GM18909 (cell line): ENCODE results near the gene VAV1.
"Not testable (repeated sequence)": the region's sequence is repeated elsewhere in the genome, so short reads cannot be mapped to it uniquely, and the experiment has no call there.

Experiments used
- ATAC-seq: cut with Tn5 transposase; IDR thresholded peaks from one replicate; pipeline ENCODE4 v1.9.1; 2021; ENCODE audit warnings: mild to moderate bottlenecking; ENCODE audit not compliant: unreplicated experiment, poor library complexity

VAV1 gene

DNA sequence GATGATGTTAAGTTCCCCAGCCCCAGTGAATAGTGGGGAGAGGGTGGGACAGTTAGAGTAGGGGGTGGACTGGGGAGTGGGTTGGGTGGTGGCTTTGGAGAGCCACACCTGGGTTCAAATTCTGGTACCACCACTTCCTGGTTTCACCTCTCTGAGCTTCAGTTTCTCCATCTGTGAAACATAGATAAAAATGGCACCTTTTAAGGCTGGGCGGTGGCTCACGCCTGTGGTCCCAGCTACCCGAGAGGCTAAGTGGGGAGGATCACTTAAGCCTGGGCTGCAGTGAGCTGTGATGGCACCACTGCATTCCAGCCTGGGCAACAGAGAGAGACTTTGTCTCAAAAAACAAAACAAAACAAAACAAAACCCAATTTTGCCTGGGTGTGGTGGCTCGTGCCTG lies 5.9 kb downstream of the VAV1 start:
- no peak for ATAC-seq

DNA sequence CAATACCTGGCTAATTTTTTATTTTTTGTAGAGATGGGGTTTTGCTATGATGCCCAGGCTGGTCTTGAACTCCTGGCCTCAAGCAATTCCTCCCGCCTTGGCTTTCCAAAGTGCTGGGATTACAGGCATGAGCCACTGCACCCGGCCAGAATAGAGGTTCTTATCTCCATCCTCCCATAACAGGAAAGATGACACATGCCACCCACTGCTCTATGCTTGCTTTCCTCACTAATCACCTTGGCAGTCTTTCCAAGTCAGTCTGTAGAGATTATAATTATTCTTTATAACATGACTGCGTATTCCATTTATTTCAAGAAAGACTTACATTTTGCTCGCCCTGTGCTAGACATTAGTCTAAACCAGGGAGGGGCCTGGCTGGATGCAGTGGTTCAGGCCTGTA lies 6.7 kb downstream of the VAV1 start:
- ATAC-seq = no peak

DNA sequence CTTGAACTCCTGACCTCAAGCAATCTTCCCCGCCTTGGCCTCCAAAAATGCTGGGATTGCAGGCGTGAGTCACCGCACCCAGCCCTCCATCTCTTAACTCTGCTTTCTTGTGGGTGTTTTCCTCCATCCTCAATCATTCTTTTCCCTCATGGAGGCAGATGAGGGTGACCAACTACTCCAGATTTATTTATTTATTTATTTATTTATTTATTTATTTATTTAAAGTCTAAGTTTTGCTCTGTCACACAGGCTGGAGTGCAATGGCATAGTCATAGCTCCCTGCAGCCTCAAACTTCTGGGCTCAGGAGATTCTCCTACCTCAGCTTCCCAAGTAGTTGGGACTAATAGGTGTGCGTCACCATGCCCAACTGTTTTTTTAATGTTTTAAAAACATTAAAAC lies 14.9 kb downstream of the VAV1 start:
- ATAC-seq = no peak

DNA sequence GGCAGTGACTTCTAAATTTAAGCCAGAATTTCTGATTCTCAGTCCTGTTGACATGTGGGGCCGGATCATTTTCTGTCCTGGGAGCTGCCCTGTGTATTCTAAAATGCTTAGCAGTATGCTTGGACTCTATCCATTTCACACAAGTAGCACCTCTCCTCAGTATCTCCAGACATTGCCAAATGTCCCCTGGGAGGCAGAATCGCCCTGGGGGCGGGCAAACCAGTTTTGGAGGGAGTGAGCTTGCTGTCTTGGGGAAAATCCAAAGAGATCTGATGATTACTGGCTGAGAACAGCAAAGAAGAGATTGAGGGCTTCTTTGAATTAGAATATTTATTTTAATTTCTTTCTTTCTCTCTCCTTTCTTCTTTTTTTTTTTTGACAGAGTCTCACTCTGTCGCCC lies 16.4 kb downstream of the VAV1 start:
- ATAC-seq = no peak

DNA sequence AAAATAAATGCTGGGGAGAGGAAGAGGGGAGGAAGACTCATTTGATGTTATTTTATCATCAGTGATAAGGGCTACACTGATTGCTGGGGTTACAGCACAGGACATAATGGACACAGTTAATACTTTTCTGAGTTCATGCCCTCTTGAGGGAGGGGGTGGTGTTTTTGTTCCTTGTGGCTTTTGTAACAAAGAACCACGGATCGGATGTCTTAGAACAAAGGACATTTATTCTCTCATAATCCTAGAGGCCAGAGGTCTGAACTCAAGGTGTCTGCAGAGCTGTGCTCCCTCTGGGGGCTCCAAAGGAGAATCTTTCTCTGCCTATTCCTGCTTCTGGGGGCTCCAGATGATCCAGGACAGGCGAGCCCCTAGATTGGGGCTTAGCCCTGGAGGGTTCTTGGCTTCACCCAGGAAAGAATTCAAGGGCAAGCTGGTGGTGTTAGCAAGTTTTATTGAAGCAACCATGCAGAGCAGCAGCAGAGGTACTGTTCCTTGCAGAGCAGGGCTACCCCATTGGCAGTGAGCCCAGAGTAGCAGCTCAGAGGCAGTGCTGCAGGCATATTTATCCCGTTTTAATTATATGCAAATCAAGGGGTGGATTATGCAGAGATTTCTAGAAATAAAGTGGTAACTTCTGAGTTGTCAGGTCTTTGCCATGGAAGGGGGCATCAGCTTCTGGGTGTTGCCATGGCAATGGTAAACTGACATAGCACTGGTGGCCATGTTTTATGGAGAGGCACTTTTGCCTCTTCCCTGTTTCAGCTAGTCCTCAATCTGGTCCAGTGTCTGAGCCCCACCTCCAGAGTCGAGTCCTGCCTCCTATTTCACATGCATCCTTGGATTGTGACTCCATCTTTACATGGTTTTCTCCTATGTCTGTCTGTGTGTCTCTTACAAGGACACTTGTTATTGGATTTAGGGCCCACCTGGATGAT lies 18.0 kb downstream of the VAV1 start:
- ATAC-seq = no peak

DNA sequence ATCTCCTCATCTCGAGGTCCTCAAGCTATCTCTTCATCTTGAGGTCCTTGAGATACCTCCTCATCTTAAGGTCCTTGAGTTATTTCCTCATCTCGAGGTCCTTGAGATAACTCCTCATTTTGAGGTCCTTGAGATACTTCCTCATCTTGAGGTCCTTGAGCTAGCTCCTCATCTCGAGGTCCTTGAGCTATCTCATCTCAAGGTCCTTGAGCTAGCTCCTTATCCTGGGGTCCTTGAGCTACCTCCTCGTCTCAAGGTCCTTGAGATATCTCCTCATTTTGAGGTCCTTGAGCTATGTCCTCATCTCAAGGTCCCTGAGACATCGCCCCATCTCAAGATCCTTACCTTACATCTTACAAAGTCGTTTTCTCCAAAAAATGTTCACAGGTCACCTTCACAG lies 18.7 kb downstream of the VAV1 start:
- ATAC-seq = no peak

DNA sequence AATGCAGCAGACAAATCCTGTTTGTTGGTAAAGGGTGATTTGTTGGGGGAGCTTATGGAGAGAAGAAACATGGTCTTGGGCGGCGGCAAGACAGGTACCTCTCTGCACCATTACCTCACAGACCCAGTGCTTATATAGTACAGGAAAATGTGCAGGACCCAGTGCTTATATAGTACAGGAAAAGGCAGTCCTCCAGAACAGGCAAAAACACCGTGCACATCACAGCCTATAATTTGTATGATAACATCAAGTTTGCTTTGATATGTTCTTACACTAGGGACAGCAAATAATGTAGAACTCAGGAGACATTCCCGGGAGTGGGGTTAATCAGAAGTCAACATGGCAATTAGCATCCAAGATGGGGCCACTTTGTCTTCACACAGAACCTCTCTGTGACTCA lies 20.9 kb downstream of the VAV1 start:
- no peak for ATAC-seq

DNA sequence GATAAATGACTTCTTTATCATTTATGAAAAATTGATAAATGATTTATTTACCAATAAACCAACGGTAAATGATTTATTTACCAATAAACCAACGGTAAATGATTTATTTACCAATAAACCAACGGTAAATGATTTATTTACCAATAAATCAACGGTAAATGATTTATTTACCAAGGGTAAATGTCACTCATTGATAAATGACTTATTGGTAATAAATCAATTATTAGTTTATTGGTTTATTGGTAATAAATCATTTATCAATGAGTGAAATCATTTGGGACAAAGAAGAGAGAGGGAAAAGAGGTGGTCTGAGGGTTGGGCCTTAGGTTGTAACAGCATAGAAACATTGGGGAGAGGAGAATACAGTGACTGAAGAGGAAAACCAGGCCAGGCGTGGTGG lies 21.5 kb downstream of the VAV1 start:
- ATAC-seq = no peak

DNA sequence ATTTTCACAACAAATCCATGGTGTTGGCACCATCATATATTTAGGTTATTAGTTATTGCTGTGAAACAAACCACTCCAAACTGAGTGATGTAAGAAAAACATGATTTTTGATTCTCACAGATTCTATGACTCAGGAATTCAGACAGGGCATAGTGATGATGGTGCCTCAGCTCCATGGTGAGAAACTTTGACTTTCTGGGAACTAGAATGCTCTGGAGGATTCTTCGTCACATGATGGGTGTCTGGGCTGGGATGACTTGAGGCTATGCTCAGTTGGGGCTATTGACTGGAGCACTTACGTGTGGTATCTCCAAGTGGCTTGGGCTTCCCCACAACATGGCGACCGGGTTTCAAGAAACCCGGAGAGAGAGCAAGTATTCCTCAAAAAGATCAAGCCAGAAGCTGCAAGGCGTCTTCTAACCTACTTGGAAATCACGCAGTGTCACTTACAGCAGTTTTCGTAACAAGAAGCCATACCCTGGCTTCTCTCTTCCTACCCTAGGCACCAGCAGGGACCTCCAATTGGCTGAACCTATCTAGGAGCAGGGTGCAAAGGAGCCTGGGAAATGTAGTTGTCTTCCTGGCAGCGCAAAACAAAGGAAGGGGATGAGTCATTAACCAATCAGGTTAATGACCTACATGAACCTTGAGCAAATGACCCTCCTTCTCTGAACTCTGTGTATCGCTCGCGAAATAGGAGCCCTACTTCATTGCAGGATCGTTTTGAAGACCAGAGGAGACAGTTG lies 22.4 kb downstream of the VAV1 start:
- ATAC-seq = no peak

DNA sequence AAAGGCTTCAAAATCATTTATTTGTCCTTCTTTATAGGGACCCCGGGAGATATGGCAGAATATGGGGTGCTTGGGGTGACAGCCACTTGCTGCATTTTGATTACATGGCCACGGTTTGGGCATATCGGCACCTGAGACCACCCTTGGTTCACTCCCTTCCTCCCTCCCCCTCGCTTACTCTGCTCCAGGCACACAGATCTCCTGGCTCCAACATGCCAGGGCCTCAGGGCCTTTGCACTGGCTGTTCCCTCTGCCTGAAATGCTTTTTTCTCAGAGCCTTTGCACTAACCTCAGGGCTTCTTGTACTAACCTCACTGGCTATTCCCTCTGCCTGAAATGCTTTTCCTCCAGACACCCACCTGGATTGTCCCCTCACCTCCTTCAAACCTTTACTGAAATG lies 23.8 kb downstream of the VAV1 start:
- no peak for ATAC-seq

DNA sequence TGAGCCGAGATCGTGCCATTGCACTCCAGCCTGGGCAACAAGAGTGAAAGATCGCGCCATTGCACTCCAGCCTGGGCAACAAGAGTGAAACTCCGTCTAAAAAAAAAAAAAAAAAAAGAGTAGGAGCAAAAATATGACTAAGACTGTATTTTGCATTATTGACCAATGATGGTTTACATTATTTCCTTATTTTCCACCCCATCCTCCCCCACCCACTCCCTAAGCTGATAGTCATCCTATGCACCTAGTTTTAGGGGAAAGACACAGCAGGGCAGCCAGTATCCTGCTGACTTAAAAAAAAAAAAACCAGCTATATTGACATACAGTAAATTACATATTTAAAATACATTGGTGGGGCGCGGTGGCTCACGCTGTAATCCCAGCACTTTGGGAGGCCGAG lies 25.1 kb downstream of the VAV1 start:
- no peak for ATAC-seq

DNA sequence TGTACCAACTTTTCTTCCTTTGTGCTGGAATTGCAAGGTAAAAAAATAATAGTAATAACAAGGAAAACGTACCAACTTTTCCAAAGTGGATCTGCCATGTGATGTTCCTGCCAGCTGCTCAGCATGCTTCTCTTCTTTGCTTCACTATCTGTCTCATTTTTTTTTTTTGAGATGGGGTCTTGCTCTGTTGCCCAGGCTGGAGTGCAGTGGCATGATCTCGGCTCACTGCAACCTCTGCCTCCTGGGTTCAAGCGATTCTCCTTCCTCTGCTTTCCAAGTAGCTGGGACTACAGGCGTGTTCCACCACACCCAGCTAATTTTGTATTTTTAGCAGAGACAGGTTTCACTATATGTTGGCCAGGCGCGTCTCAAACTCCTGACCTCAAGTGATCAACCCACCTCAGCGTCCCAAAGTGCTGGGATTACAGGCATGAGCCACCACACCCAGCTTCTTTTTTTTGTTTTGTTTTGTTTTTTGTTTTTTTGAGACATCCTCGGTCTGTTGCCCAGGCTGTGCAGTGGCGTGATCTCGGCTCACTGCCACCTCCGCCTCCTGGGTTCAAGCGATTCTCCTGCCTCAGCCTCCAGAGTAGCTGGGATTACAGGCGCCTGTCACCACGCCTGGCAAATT lies 27.8 kb downstream of the VAV1 start:
- not testable (repeated sequence) for ATAC-seq

DNA sequence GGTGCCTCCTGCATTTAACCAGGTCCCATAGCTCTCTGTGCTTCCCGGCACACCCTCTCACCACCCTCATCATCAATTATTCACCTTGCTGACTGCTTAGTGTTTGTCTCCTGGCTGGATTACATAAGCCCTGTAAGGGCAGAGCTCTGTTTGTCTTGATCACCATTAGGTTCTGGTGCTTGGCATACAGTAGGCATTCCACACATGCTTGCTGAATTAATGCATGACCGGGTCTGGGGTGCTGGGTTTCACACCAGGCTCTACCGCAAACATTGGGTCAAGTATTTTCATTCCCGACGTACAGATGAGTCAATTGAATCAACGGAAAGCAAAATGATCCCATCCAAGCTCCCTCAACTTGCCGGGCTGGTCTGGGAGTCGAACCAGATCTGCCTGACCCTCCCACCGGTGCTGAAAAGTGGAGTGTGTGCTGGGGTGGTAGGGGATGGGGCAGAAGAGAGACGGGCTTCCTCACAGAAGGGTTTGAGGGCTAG lies 28.5 kb downstream of the VAV1 start:
- no peak for ATAC-seq

DNA sequence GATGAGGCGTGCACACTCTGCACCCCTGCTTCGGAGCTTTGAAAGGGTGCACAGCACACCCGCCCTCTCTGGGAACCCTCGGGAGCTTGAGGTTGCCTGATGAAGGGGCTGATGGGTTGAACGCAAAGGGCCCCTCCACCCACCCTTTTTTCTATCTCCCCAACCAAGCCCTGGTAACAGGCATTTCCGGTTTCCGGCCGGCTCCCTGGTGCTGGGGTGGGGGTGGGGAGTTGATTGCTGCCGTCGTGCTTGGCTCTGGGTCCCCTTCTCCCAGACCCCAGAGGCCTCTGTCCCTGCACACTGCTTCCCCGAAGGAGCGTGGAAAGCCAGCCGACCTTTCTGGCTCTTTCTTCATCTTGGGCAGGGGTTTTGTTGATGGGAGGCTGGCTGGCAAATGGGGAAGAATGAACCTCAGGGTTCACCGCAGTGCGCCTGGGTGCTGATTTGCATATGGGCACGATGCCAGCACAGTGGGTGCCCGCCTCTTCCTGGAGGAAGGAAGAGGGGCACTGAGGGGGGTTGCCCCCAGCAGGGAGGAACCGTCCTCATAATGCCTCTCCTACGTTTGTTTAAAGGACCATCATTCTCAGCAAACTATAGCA lies 29.1 kb downstream of the VAV1 start:
- ATAC-seq = peak; percentile 50

DNA sequence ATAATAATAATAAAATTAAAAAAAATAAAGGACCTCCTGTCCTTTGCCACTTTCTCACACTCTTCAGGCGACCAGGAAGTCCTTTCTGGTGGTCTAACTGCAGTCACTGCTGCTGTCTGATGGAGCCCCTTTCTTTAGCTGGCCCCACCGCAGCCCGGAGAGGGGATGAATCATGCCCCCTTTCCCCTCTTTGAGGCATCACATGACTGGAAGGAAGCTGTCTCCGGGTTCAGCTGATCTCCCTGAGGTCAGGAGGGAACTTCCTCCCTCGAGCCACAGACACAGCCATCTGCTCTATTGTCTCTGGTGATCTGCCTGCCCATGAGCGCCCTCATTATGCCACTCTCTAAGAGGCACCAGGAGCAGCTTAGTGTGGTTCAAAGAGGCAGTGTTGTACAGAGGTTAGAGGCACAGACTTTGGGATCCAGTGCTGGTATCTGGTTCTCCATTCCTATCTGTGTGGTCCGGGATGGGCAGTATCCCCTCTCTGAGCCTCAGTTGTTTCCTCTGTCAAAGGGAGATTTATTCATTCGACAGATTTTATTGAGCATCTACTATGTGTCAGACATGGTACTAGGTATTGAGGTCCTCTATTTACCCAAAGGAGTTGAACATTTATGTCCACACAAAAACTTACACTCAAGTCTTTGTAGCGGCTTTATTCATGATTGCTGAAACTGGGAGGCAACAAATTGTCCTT lies 30.0 kb downstream of the VAV1 start:
- peak; percentile 59 for ATAC-seq

DNA sequence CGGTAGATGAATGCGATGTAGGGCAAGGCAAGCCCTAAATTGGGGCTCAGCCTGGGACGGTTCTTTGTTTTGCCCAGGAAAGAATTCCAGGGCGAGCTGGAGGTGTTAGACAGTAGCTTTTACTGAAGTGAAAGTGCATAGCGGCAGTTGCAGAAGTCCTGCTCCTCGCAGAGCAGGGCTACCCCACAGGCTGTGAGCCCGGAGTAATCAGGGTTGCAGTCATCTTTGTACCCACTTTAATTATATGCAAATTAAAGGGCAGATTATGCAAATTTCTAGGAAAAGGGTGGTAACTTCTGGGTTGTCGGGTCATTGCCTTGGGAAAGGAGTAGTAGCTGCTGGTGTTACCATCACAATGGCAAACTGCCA lies 30.5 kb downstream of the VAV1 start:
- ATAC-seq = peak; percentile 29

DNA sequence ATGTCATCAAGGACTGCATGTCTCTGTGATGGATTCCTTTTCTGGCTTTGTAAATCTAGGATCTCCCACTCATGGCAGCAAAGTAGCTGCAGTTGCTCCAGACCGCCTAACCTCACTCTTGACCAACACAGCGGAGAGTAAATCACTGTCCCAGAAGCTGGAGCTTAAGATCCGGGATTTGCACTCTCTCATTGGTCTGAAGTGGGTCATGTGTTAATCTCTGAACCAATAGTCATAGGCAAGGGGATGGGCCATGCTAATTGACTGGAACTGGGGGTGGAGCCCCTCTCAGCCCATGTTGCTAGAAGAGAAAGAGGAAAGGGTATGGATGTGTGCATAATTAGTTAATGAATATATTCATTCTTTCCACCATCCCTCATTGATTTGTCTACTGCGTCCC lies 34.0 kb downstream of the VAV1 start:
- no peak for ATAC-seq

DNA sequence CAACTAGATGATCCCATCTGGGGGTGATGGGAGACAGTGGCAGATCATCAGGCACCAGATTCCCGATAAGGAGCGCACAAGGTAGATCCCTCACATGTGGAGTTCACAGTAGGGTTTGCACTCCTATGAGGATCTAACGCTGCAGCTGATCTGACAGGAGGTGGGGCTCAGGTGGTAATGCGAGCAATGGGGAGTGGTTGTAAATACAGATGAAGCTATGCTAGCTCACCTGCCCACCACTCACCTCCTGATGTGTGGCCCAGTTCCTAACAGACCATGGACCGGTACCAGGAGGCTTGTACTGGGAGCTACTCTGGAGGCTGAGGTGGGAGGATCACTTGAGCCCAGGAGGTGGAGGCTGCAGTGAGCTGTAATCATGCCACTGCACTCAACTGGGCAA lies 34.8 kb downstream of the VAV1 start:
- no peak for ATAC-seq

DNA sequence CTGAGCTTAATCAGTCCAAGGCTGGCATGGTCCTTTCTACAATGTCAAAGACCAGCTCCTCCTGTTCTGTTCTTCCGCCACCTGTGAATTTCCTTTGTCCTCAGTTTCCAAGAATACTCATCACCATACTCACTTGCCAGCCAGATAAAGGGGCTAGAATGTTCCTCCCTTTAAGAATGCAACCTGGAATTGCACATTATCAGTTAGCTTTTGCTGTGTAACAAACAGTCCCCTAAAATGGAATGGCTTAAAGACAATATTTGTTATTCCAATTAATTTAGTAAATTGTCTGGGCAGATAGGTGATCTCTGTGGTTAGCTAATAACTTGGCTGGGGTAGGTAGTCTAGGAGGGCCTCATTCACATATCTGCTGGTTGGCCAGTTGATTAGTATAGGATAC lies 36.0 kb downstream of the VAV1 start:
- no peak for ATAC-seq

DNA sequence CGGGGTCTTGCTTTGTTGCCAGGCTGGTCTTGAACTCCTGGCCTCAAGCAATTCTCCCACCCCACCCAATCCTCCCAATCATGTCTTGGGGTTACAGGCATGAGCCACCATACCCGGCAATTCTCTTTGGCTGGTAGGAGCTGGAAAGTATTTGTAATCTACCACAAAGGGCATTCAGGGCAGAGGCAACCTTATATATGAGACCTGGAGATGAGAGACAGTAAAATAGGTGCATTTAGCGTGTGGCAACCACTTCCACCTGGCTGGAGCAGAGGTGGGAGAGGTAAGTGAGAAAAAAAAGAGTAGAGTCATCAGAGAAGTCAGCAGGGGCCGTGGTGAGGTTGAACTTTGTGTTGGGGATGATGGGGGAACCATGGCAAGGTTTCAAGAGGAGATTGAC lies 36.8 kb downstream of the VAV1 start:
- no peak for ATAC-seq
